ENCODE data around the gene TXLNG. TPM values are rescaled to one million over a fixed set of nuclear protein-coding genes. Genes with fewer than 3 reads are reported as not detected.

Gene TXLNG
- total RNA-seq, 2 donors from 2014 or later: 10.9 to 12.9 TPM

Small RNA genes lying within 50 kb of the gene (small RNA-seq; reads per million reads assigned to genes)
- not detected for gene RNU4-6P
- not detected for gene RNU7-56P
- not detected for gene RPL12P49

Other genes starting within 250 kb of the TXLNG start
- not detected for gene S100G, start 136.3 kb upstream of the TXLNG start, total RNA-seq
- 10 to 100 TPM; 13.2 to 16.6 TPM for gene CTPS2, start 73.8 kb upstream of the TXLNG start, total RNA-seq
- gene SYAP1, start 66.9 kb upstream of the TXLNG start, total RNA-seq: 10 to 100 TPM; 15.3 to 15.8 TPM
- gene RBBP7, start 83.9 kb downstream of the TXLNG start, total RNA-seq: 10 to 100 TPM; 39.4 to 53.7 TPM
- gene REPS2, start 160.2 kb downstream of the TXLNG start, total RNA-seq: 10 to 100 TPM; 15.8 to 19.7 TPM